ENCODE results near the gene SH2D6.

DNA sequence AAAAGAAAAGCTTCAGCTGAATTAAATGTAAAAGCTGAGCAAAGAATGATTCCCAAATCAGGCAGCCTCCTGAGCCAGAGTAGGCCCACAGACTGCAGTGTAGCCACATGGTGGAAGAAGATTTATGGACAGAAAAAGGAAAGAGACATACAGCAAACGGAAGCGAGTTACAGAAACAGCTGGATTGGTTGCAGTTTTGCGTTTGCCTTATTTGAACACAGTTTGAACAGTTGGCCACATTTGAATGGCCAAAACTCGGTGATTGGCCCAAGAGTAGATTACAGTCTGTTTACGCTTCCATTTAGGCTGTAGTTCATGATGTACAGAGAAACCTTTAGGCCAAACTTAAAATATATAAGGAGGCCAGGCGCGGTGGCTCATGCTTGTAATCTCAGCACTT, 35.1 kb downstream of the SH2D6 start:
- TF ChIP-seq, protein P1, sequence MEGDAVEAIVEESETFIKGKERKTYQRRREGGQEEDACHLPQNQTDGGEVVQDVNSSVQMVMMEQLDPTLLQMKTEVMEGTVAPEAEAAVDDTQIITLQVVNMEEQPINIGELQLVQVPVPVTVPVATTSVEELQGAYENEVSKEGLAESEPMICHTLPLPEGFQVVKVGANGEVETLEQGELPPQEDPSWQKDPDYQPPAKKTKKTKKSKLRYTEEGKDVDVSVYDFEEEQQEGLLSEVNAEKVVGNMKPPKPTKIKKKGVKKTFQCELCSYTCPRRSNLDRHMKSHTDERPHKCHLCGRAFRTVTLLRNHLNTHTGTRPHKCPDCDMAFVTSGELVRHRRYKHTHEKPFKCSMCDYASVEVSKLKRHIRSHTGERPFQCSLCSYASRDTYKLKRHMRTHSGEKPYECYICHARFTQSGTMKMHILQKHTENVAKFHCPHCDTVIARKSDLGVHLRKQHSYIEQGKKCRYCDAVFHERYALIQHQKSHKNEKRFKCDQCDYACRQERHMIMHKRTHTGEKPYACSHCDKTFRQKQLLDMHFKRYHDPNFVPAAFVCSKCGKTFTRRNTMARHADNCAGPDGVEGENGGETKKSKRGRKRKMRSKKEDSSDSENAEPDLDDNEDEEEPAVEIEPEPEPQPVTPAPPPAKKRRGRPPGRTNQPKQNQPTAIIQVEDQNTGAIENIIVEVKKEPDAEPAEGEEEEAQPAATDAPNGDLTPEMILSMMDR (IDR thresholded peaks at IDR 0.05; ENCODE audit: insufficient read depth, low read length, poor library complexity, severe bottlenecking) = no peak
- TF ChIP-seq EZH2phosphoT487 (conservative IDR thresholded peaks at IDR 0.05; ENCODE audit: low read length) = no peak

Data from SU-DHL-6 (cell line).